ENCODE results near the gene ZNF518B. TPM values are rescaled to one million over a fixed set of nuclear protein-coding genes. Genes with fewer than 3 reads are reported as not detected.
A peak's percentile ranks its signal among the peaks of the same experiment; 100 is the strongest.

ZNF518B gene
- total and polyA plus RNA-seq, 2 of the 13 experiments (the other 11 are each of a cell fraction or from before 2014, with no cell fraction given) = 0.02 TPM; not detected in 1

DNA sequence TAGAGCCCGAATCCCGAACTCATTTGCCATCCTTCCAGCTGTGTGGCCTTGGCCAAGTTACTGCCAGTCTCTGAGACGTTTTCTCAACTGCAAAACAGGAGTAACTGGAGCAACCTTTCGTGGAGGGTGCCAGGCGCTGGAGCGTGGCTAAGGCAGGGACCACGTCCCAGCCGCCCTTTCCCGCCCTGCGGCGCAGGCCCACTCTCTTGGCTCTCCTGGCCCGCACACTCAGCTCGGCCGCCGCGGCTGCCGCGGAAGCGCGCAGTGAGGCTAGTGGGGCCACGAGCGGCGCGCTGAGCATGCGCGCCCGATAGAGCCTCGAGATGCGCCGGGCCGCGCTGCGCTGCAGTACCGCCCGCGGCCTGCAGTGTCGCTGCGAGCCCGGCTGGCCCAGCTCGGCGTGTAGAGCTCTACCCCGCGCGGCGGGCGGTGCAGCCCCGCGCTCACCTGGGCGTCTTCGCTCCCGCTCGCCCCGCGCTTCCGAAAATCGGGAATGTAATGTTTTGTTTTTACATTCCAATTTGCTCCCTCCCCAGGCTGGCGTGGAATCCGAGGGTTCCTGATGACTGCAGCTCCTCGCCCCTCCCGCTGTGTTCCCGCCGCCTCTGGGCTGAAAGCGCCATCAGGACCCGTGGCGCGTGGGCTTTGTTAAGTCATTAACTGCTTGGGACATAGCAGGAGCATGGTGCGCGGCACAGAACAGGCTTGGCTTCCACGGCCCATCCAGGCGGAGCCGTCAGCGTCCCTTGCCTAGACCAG, 4.0 kb upstream of the ZNF518B start (continued):
- no peak for TF ChIP-seq POGK (CRISPR knock-in tag; conservative IDR thresholded peaks at IDR 0.05)
- TF ChIP-seq POLR2A (IDR thresholded peaks at IDR 0.05; ENCODE audit: insufficient read depth in 1 of 2, low read depth in 2 of 2, low read length in 2 of 2) = no peak
- TF ChIP-seq, protein P1, sequence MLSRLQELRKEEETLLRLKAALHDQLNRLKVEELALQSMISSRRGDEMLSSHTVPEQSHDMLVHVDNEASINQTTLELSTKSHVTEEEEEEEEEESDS (CRISPR knock-in tag; IDR thresholded peaks at IDR 0.05; ENCODE audit: borderline replicate concordance) = no peak
- peak; percentile 93 for TF ChIP-seq ZNF768 (CRISPR knock-in tag; IDR thresholded peaks at IDR 0.05)
- TF ChIP-seq, protein P2, sequence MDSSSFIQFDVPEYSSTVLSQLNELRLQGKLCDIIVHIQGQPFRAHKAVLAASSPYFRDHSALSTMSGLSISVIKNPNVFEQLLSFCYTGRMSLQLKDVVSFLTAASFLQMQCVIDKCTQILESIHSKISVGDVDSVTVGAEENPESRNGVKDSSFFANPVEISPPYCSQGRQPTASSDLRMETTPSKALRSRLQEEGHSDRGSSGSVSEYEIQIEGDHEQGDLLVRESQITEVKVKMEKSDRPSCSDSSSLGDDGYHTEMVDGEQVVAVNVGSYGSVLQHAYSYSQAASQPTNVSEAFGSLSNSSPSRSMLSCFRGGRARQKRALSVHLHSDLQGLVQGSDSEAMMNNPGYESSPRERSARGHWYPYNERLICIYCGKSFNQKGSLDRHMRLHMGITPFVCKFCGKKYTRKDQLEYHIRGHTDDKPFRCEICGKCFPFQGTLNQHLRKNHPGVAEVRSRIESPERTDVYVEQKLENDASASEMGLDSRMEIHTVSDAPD (CRISPR knock-in tag; IDR thresholded peaks at IDR 0.05) = no peak
- no peak for TF ChIP-seq ARID2 (CRISPR knock-in tag; IDR thresholded peaks at IDR 0.05; ENCODE audit: borderline replicate concordance)
- no peak for TF ChIP-seq SNRNP70 (IDR thresholded peaks at IDR 0.05; ENCODE audit: low read depth, low read length)
- TF ChIP-seq MAX (IDR thresholded peaks at IDR 0.05) = peak; percentile 14; the same call in 1 of the 2 replicates
- TF ChIP-seq XBP1 (CRISPR knock-in tag; IDR thresholded peaks at IDR 0.05) = no peak
- TF ChIP-seq ATF1 (CRISPR knock-in tag; IDR thresholded peaks at IDR 0.05) = no peak
- no peak for TF ChIP-seq ZSCAN21 (CRISPR knock-in tag; IDR thresholded peaks at IDR 0.05; ENCODE audit: borderline replicate concordance)
- TF ChIP-seq RAD21 (CRISPR knock-in tag; IDR thresholded peaks at IDR 0.05) = peak; percentile 43; the same call in 1 of the 2 replicates
- TF ChIP-seq ZNF616 (CRISPR knock-in tag; IDR thresholded peaks at IDR 0.05; ENCODE audit: low read depth) = no peak
- no peak for TF ChIP-seq FOSL1 (CRISPR knock-in tag; IDR thresholded peaks at IDR 0.05; ENCODE audit: borderline replicate concordance)
- peak; percentile 33; the same call in 1 of the 2 replicates for TF ChIP-seq GABPB1 (CRISPR knock-in tag; IDR thresholded peaks at IDR 0.05)
- TF ChIP-seq ZNF772 (CRISPR knock-in tag; IDR thresholded peaks at IDR 0.05) = no peak
- no peak for TF ChIP-seq RBAK (CRISPR knock-in tag; IDR thresholded peaks at IDR 0.05)
- TF ChIP-seq ZNF275 (CRISPR knock-in tag; IDR thresholded peaks at IDR 0.05; ENCODE audit: borderline replicate concordance) = no peak
- no peak for TF ChIP-seq LRRFIP1 (CRISPR knock-in tag; conservative IDR thresholded peaks at IDR 0.05)
